A549 (cell line): ENCODE data around the gene KCNJ1.

Experiments
- ATOH8 ChIP-seq: fragments of 250-450 bp; sonication (Bioruptor Pico); IDR thresholded peaks from 2 replicates; pipeline ENCODE4 v1.5.0; 2020; ENCODE audit warnings: low read depth, mild to moderate bottlenecking, moderate library complexity
- BHLHE40 ChIP-seq: IDR thresholded peaks from 2 replicates; pipeline ENCODE4 v1.6.1; 2012; ENCODE audit warnings: low read depth, low read length, inconsistent platforms
- CHD2 ChIP-seq: fragments of 150-350 bp; IDR thresholded peaks from 2 replicates; pipeline ENCODE4 v1.6.1; 2014; ENCODE audit warnings: low read length; ENCODE audit not compliant: partially characterized antibody
- HDAC2 ChIP-seq: fragments of 200-600 bp; sonication (generic); IDR thresholded peaks from 2 replicates; pipeline ENCODE4 v1.6.1; 2016
- JUN ChIP-seq, 2 experiments: fragments of >200 bp; sonication (Bioruptor Twin); formaldehyde crosslinking; IDR thresholded peaks; 2 replicates in 1 of 2; 3 replicates in 1 of 2; pipeline ENCODE4 v1.6.1; 2016 to 2017
- KDM1A ChIP-seq: fragments of 200-600 bp; sonication (generic); IDR thresholded peaks from 2 replicates; pipeline ENCODE4 v1.6.1; 2016; ENCODE audit warnings: low read depth, mild to moderate bottlenecking
- MAX ChIP-seq: IDR thresholded peaks from 2 replicates; pipeline ENCODE4 v1.6.1; 2012
- MYC ChIP-seq: IDR thresholded peaks from 2 replicates; pipeline ENCODE4 v1.6.1; 2012; ENCODE audit warnings: mild to moderate bottlenecking, inconsistent platforms, low read length, improper control_type of control experiment, borderline replicate concordance
- POLR2A ChIP-seq: IDR thresholded peaks from 2 replicates; pipeline ENCODE4 v1.6.1; 2012; ENCODE audit warnings: mild to moderate bottlenecking, low read length
- RNF2 ChIP-seq: fragments of 200-600 bp; sonication (generic); IDR thresholded peaks from 2 replicates; pipeline ENCODE4 v1.6.1; 2016; ENCODE audit warnings: low read depth, mild to moderate bottlenecking, antibody characterized with exemption, moderate library complexity, borderline replicate concordance
- SMC3 ChIP-seq: fragments of >200 bp; sonication (Bioruptor Twin); formaldehyde crosslinking; IDR thresholded peaks from 3 replicates; pipeline ENCODE4 v1.6.1; 2018; ENCODE audit warnings: inconsistent platforms
- TF ChIP-seq, protein P1 (sequence below): fragments of >200 bp; sonication (Bioruptor Twin); formaldehyde crosslinking; IDR thresholded peaks from 3 replicates; pipeline ENCODE4 v1.5.1; 2016
- TF ChIP-seq, protein P2 (sequence below): fragments of 150-350 bp; IDR thresholded peaks from 2 replicates; pipeline ENCODE4 v1.6.1; 2014; ENCODE audit warnings: low read depth, mild to moderate bottlenecking, low read length

- TF ChIP-seq BHLHE40 = no peak
- TF ChIP-seq MAX = no peak
- no peak for TF ChIP-seq HDAC2
- TF ChIP-seq, protein P1, sequence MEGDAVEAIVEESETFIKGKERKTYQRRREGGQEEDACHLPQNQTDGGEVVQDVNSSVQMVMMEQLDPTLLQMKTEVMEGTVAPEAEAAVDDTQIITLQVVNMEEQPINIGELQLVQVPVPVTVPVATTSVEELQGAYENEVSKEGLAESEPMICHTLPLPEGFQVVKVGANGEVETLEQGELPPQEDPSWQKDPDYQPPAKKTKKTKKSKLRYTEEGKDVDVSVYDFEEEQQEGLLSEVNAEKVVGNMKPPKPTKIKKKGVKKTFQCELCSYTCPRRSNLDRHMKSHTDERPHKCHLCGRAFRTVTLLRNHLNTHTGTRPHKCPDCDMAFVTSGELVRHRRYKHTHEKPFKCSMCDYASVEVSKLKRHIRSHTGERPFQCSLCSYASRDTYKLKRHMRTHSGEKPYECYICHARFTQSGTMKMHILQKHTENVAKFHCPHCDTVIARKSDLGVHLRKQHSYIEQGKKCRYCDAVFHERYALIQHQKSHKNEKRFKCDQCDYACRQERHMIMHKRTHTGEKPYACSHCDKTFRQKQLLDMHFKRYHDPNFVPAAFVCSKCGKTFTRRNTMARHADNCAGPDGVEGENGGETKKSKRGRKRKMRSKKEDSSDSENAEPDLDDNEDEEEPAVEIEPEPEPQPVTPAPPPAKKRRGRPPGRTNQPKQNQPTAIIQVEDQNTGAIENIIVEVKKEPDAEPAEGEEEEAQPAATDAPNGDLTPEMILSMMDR = no peak
- TF ChIP-seq POLR2A = no peak
- no peak for TF ChIP-seq KDM1A
- no peak for TF ChIP-seq JUN (IDR thresholded peaks at IDR 0.05)
- no peak for TF ChIP-seq ATOH8 (CRISPR knock-in tag)
- TF ChIP-seq SMC3 = no peak
- no peak for TF ChIP-seq MYC
- TF ChIP-seq CHD2 = no peak
- TF ChIP-seq, protein P2, sequence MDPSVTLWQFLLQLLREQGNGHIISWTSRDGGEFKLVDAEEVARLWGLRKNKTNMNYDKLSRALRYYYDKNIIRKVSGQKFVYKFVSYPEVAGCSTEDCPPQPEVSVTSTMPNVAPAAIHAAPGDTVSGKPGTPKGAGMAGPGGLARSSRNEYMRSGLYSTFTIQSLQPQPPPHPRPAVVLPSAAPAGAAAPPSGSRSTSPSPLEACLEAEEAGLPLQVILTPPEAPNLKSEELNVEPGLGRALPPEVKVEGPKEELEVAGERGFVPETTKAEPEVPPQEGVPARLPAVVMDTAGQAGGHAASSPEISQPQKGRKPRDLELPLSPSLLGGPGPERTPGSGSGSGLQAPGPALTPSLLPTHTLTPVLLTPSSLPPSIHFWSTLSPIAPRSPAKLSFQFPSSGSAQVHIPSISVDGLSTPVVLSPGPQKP = no peak
- TF ChIP-seq RNF2 = no peak
Measured at GRCh38 chr11:128915149-128915521, 48.0 kb upstream of the KCNJ1 start.
